ENCODE results near the gene LMNA.
"Not testable (repeated sequence)": the region's sequence is repeated elsewhere in the genome, so short reads cannot be mapped to it uniquely, and the experiment has no call there.

DNA sequence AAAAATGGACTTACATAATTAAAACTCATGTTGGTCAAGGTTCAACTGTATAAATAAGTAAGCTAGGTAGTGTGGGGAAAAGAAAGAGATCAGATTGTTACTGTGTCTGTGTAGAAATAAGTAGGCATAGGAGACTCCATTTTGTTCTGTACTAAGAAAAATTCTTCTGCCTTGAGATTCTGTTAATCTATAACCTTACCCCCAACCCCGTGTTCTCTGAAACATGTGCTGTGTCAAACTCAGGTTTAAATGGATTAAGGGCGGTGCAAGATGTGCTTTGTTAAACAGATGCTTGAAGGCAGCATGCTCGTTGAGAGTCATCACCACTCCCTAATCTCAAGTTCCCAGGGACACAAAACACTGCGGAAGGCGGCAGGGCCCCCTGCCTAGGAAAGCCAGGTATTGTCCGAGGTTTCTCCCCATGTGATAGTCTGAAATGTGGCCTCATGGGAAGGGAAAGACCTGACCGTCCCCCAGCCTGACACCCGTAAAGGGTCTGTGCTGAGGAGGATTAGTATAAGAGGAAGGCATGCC, 66.9 kb downstream of the LMNA start:
- TF ChIP-seq EZH2, CTCF, EZH2phosphoT487 (IDR thresholded peaks at IDR 0.05): not testable (repeated sequence)
